8988T (cell line): ENCODE measurements around the gene STK36.

ENCODE experiments used
- DNase-seq: peaks from one replicate; pipeline ENCODE4 v3.0.0; 2011

STK36 gene

DNA sequence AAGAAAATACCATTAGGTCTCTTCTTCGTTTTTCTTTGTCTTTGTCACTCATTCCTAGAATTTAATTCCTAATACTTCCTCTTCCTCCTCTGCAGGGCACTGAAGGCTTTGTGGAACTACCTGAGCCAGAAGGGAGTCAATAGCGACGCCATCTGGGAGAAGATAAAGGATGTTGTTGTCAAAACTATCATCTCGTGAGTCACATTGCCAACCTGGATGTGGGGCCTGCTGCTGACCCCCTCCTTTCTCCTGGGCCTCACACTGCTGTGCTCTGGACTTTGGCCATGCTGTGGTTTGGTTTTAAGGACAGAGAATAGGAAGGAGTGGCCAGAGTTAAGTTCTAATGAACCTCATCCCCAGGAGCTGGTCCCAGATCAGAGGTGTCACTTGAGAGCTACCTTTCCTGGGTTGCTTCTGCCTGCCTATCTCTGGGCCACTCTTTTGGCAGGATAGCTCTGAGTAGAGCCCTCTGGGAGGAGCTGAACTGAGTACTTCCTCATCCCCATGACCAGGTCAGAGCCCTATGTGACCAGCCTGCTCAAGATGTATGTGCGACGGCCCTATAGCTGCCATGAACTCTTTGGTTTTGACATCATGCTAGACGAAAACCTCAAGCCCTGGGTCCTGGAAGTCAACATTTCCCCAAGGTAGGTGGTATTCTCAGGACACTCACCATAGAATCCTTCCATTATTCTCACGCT is 77.0 kb downstream of the STK36 start:
- DNase-seq = no peak
